OCI-LY1 (cell line): Measurements from ENCODE around the gene NUP107.
A peak's percentile ranks its signal among the peaks of the same experiment; 100 is the strongest.

ENCODE experiments used
- H2AFZ ChIP-seq: fragments of 200-600 bp; sonication (generic), shearing (Covaris generic); 2 replicates; pipeline ENCODE4 v1.6.0; 2014; ENCODE audit warnings: antibody characterized with exemption, mild to moderate bottlenecking, low read length
- H3F3A ChIP-seq: fragments of 200-600 bp; sonication (generic), shearing (Covaris generic); 2 replicates; pipeline ENCODE4 v1.6.0; 2014; ENCODE audit warnings: mild to moderate bottlenecking, antibody characterized with exemption, low read length, moderate library complexity; ENCODE audit not compliant: insufficient read depth
- H3K27ac ChIP-seq: fragments of 200-600 bp; sonication (generic); 2 replicates; pipeline ENCODE4 v1.5.1; 2014; ENCODE audit warnings: low read length, mixed run types, mild to moderate bottlenecking, low read depth; ENCODE audit not compliant: poor library complexity, severe bottlenecking
- H3K27me3 ChIP-seq: fragments of 200-600 bp; sonication (generic); 2 replicates; pipeline ENCODE4 v1.6.0; 2014; ENCODE audit warnings: antibody characterized with exemption, mild to moderate bottlenecking, low read length, moderate library complexity; ENCODE audit not compliant: insufficient read depth
- H3K36me3 ChIP-seq: fragments of 200-600 bp; sonication (generic); 2 replicates; pipeline ENCODE4 v1.6.1; 2014; ENCODE audit warnings: mild to moderate bottlenecking, antibody characterized with exemption, low read length, moderate library complexity, mixed read lengths; ENCODE audit not compliant: insufficient read depth
- H3K4me1 ChIP-seq: fragments of 200-600 bp; sonication (generic); 2 replicates; pipeline ENCODE4 v1.5.1; 2014; ENCODE audit warnings: mild to moderate bottlenecking, low read length, moderate library complexity; ENCODE audit not compliant: insufficient read depth, severe bottlenecking
- H3K4me2 ChIP-seq: fragments of 200-600 bp; sonication (generic), shearing (Covaris generic); 2 replicates; pipeline ENCODE4 v1.6.1; 2014; ENCODE audit warnings: low read length
- H3K4me3 ChIP-seq: fragments of 200-600 bp; sonication (generic); 2 replicates; pipeline ENCODE4 v1.5.1; 2014; ENCODE audit warnings: low read length, low read depth, mild to moderate bottlenecking, mixed read lengths; ENCODE audit not compliant: poor library complexity, severe bottlenecking
- H3K79me2 ChIP-seq: fragments of 200-600 bp; shearing (Covaris generic); 2 replicates; pipeline ENCODE4 v1.6.1; 2016; ENCODE audit warnings: mixed run types, low read length, mixed read lengths; ENCODE audit not compliant: insufficient read depth
- H3K9ac ChIP-seq: fragments of 200-600 bp; sonication (generic), shearing (Covaris generic); 2 replicates; pipeline ENCODE4 v1.6.1; 2014; ENCODE audit warnings: mild to moderate bottlenecking, low read length, mixed read lengths
- H3K9me2 ChIP-seq: fragments of 200-600 bp; sonication (generic), shearing (Covaris generic); 2 replicates; pipeline ENCODE4 v1.6.1; 2014; ENCODE audit warnings: low read depth, mild to moderate bottlenecking, low read length, mixed read lengths
- H3K9me3 ChIP-seq: fragments of 200-600 bp; shearing (Covaris generic); 2 replicates; pipeline ENCODE4 v1.6.1; 2014; ENCODE audit warnings: low read length, mixed read lengths
- H4K20me1 ChIP-seq: fragments of 200-600 bp; sonication (generic), shearing (Covaris generic); 2 replicates; pipeline ENCODE4 v1.6.0; 2016; ENCODE audit warnings: mild to moderate bottlenecking, low read length; ENCODE audit not compliant: insufficient read depth
- CTCF ChIP-seq: fragments of 200-600 bp; sonication (generic), shearing (Covaris generic); IDR thresholded peaks from 2 replicates; pipeline ENCODE4 v1.5.1; 2017; ENCODE audit warnings: mild to moderate bottlenecking, antibody characterized with exemption, low read length, moderate library complexity, mixed read lengths
- EZH2 ChIP-seq: fragments of 200-600 bp; sonication (generic), shearing (Covaris generic); IDR thresholded peaks from 2 replicates; pipeline ENCODE4 v1.8.0; 2017; ENCODE audit warnings: borderline replicate concordance, mixed run types, mild to moderate bottlenecking, antibody characterized with exemption, low read length, moderate library complexity, mixed read lengths

Gene NUP107

GRCh38 chr12:68771223-68771925 lies 84.6 kb downstream of the NUP107 start:
- no peaks in the 10 kb centered on the region for H4K20me1 ChIP-seq
- TF ChIP-seq CTCF (no peak), EZH2 (no peak)
- no peak overlapping the region for H3K4me2 ChIP-seq
- H3F3A ChIP-seq: peaks cover 4% of the 10 kb centered on the region; the same call in 1 of the 2 replicates
- H3K4me1 ChIP-seq: peaks cover 59% of the 10 kb centered on the region
- H3K9me2 ChIP-seq: no peaks in the 10 kb centered on the region
- H3K27ac ChIP-seq: peak overlapping the region; percentile 99
- no peaks in the 10 kb centered on the region for H3K27me3 ChIP-seq
- H3K79me2 ChIP-seq: no peaks in the 10 kb centered on the region
- H3K4me3 ChIP-seq: no peak overlapping the region
- no peak overlapping the region for H2AFZ ChIP-seq
- H3K9ac ChIP-seq: peak overlapping the region; percentile 30; the same call in 1 of the 2 replicates
- peaks cover 7% of the 10 kb centered on the region; the same call in 1 of the 2 replicates for H3K36me3 ChIP-seq
- H3K9me3 ChIP-seq: no peaks in the 10 kb centered on the region

- Histone ChIP-seq H3K36me3 (no peaks in the 10 kb centered on the region), H3K4me3 (peak overlapping the region; percentile 11), H3K79me2 (no peaks in the 10 kb centered on the region), H3K27me3 (no peaks in the 10 kb centered on the region), H3K9ac (peak overlapping the region; percentile 59; the same call in 1 of the 2 replicates), H2AFZ (no peak overlapping the region), H3K9me3 (no peaks in the 10 kb centered on the region), H3F3A (peaks cover 4% of the 10 kb centered on the region; the same call in 1 of the 2 replicates), H3K4me2 (peak overlapping the region; percentile 56), H4K20me1 (no peaks in the 10 kb centered on the region), H3K27ac (peak overlapping the region; percentile 99), H3K9me2 (no peaks in the 10 kb centered on the region), H3K4me1 (peaks cover 71% of the 10 kb centered on the region)
- TF ChIP-seq EZH2 (no peak), CTCF (no peak)
Measured at GRCh38 chr12:68772714-68773113, 85.9 kb downstream of the NUP107 start.

- H3K27ac ChIP-seq: peak overlapping the region; percentile 99
- H4K20me1 ChIP-seq: no peaks in the 10 kb centered on the region
- TF ChIP-seq CTCF (no peak), EZH2 (no peak)
- peak overlapping the region; percentile 56 for H3K4me2 ChIP-seq
- H3K36me3 ChIP-seq: no peaks in the 10 kb centered on the region
- no peaks in the 10 kb centered on the region for H3K27me3 ChIP-seq
- H3K9me2 ChIP-seq: no peaks in the 10 kb centered on the region
- H3K9me3 ChIP-seq: no peaks in the 10 kb centered on the region
- H3K4me1 ChIP-seq: peaks cover 71% of the 10 kb centered on the region
- H2AFZ ChIP-seq: no peak overlapping the region
- H3F3A ChIP-seq: no peaks in the 10 kb centered on the region; the same call in 1 of the 2 replicates
- H3K4me3 ChIP-seq: no peak overlapping the region
- peak overlapping the region; percentile 59 for H3K9ac ChIP-seq
- H3K79me2 ChIP-seq: no peaks in the 10 kb centered on the region
Measured at GRCh38 chr12:68773582-68773981, 86.8 kb downstream of the NUP107 start.
